Stomach (tissue), 9 donors: ENCODE measurements around the gene TCF12. TPM values are rescaled to one million over a fixed set of nuclear protein-coding genes. Genes with fewer than 3 reads are reported as not detected.
"Not testable (repeated sequence)": the region's sequence is repeated elsewhere in the genome, so short reads cannot be mapped to it uniquely, and the experiment has no call there.

Experiments
- DNase-seq, 2 donors: peaks; one replicate each; pipeline versions ENCODE4 v3.0.0 to v3.0.0-alpha.2; 2013 to 2019
- H3K27ac ChIP-seq, 5 donors: fragments of 200-600 bp in 4 of 5; sonication (generic) in 4 of 5; one replicate each; pipeline ENCODE4 v1.5.1; 2013 to 2019; ENCODE audit warnings: mild to moderate bottlenecking in 1 of 5, moderate library complexity in 1 of 5
- H3K27me3 ChIP-seq, 3 donors: fragments of 200-600 bp; sonication (generic); one replicate each; pipeline ENCODE4 v1.5.1; 2017 to 2019; ENCODE audit warnings: mixed run types in 1 of 3
- H3K36me3 ChIP-seq, 4 donors: fragments of 200-600 bp; sonication (generic); 1 replicate in 3 of 4; 2 replicates in 1 of 4; pipeline ENCODE4 v1.5.1; 2016 to 2019
- H3K4me1 ChIP-seq, 4 donors: fragments of 200-600 bp; sonication (generic); one replicate each; pipeline ENCODE4 v1.5.1; 2016 to 2019
- H3K4me3 ChIP-seq, 4 donors: fragments of 200-600 bp; sonication (generic) in 3 of 4; one replicate each; pipeline ENCODE4 v1.5.1; 2016 to 2019; ENCODE audit warnings: mild to moderate bottlenecking in 1 of 4
- H3K9me3 ChIP-seq, 4 donors: fragments of 200-600 bp; sonication (generic); one replicate each; pipeline ENCODE4 v1.5.1; 2016 to 2019
- CTCF ChIP-seq, 7 experiments: fragments of 450-650 bp in 4 of 7; fragments of 200-600 bp in 3 of 7; sonication (generic) in 3 of 7; IDR thresholded peaks; one replicate each; pipeline ENCODE4 v1.5.1; 2016 to 2019; ENCODE audit warnings: antibody characterized with exemption in 7 of 7, control low read depth in 2 of 7, mild to moderate bottlenecking in 1 of 7
- EP300 ChIP-seq: sonication (generic); formaldehyde crosslinking; IDR thresholded peaks from one replicate; pipeline ENCODE4 v1.6.1; 2017; ENCODE audit warnings: antibody characterized with exemption
- POLR2A ChIP-seq, 4 donors: fragments of 450-650 bp; IDR thresholded peaks; one replicate each; pipeline ENCODE4 v1.6.1; 2016; ENCODE audit warnings: antibody characterized with exemption in 4 of 4, control low read depth in 2 of 4, mild to moderate bottlenecking in 1 of 4, moderate library complexity in 1 of 4
- POLR2AphosphoS5 ChIP-seq, 3 donors: sonication (generic); formaldehyde crosslinking; IDR thresholded peaks; one replicate each; pipeline ENCODE4 v1.6.1; 2016; ENCODE audit warnings: antibody characterized with exemption in 3 of 3
- WGBS, 5 donors: extraction: QIAGEN DNeasy Blood & Tissue Kit in 3 of 5; methylation state at CpG; one replicate each; pipeline versions ENCODE4 v1.1.5 to v1.1.7; 2013 to 2018; 5-methylcytosine and 5-hydroxymethylcytosine counted together
- intact Hi-C: fragments of 100-400 bp; cut with DNase I; formaldehyde crosslinking; loops from one replicate; pipeline ENCODE4 v1.15.1; 2023; ENCODE audit warnings: low total_unique reads
- polyA plus RNA-seq, 3 donors: library from polyadenylated mRNA; stranded (reverse); fragments of 200-250 nt; gene quantifications; one replicate each; pipeline ENCODE4 v1.2.3, GENCODE V29; 2013
- total RNA-seq, 5 donors: library from RNA; depleted of rRNA; stranded (reverse); fragments of >200 nt; gene quantifications; one replicate each; pipeline versions ENCODE4 v1.1.0 to v1.2.3, GENCODE V29; 2014 to 2016
- donor health status: healthy with polysubstance abuse.
- donor health status: Bipolar disorder and iron deficiency.
- donor health status: healthy.

TCF12 gene
- total and polyA plus RNA-seq, 8 donors: 11.2 to 462 (median 130) TPM

GRCh38 chr15:57160823-57161560, 242.5 kb downstream of the TCF12 start:
- intact Hi-C loops: no loop called here
- peaks cover 0 to 27% (median 2%) of the 10 kb centered on the region in 4 donors for H3K4me1 ChIP-seq
- WGBS, 5 donors: 65 to 78% (median 69%) methylated on average over 2 of the region's 2 CpGs
- H3K9me3 ChIP-seq: no peaks in the 10 kb centered on the region
- TF ChIP-seq CTCF (IDR thresholded peaks at IDR 0.05): no peak
- no peak for TF ChIP-seq POLR2AphosphoS5 (IDR thresholded peaks at IDR 0.05)
- no peak for TF ChIP-seq POLR2A (IDR thresholded peaks at IDR 0.05)
- no peak for TF ChIP-seq EP300
- no peak overlapping the region for H3K27ac ChIP-seq
- no peaks in the 10 kb centered on the region for H3K27me3 ChIP-seq
- H3K4me3 ChIP-seq: no peak overlapping the region
- H3K36me3 ChIP-seq: no peaks in the 10 kb centered on the region
- DNase-seq: no peak

- intact Hi-C loops, H3K4me3 ChIP-seq, H3K27me3 ChIP-seq, DNase-seq, H3K27ac ChIP-seq, H3K9me3 ChIP-seq, H3K4me1 ChIP-seq: not testable (repeated sequence)
- 94 to 97% (median 96%) methylated on average over 7 of the region's 7 CpGs for WGBS, 5 donors
- H3K36me3 ChIP-seq: peaks cover 0 to 11% (median 7%) of the 10 kb centered on the region in 4 donors
Observed at GRCh38 chr15:57164251-57164650, 245.8 kb downstream of the TCF12 start.

- intact Hi-C loops: no loop called here
- TF ChIP-seq POLR2AphosphoS5 (IDR thresholded peaks at IDR 0.05) (no peak), POLR2A (IDR thresholded peaks at IDR 0.05) (no peak), EP300 (no peak), CTCF (IDR thresholded peaks at IDR 0.05) (no peak)
- no peaks in the 10 kb centered on the region for H3K27me3 ChIP-seq
- no peaks in the 10 kb centered on the region for H3K9me3 ChIP-seq
- H3K36me3 ChIP-seq: peaks cover 0 to 12% (median 8%) of the 10 kb centered on the region in 4 donors
- no peaks in the 10 kb centered on the region for H3K4me1 ChIP-seq
- no peak overlapping the region for H3K4me3 ChIP-seq
- WGBS, 5 donors: 61 to 75% (median 71%) methylated on average over 2 of the region's 2 CpGs
- H3K27ac ChIP-seq: no peak overlapping the region
- DNase-seq: no peak
Observed at GRCh38 chr15:57165992-57166391, 247.5 kb downstream of the TCF12 start.

GRCh38 chr15:57167821-57168395, 249.5 kb downstream of the TCF12 start:
- WGBS, 5 donors: 76 to 85% (median 80%) methylated on average over 3 of the region's 3 CpGs
- intact Hi-C loops: no loop called here

More at GRCh38 chr15:57167821-57168395, 249.5 kb downstream of the TCF12 start:
- TF ChIP-seq POLR2A (IDR thresholded peaks at IDR 0.05) (no peak), CTCF (IDR thresholded peaks at IDR 0.05) (no peak), POLR2AphosphoS5 (IDR thresholded peaks at IDR 0.05) (no peak), EP300 (no peak)
- peaks cover 0 to 12% (median 8%) of the 10 kb centered on the region in 4 donors for H3K36me3 ChIP-seq
- H3K9me3 ChIP-seq: no peaks in the 10 kb centered on the region
- H3K27me3 ChIP-seq: no peaks in the 10 kb centered on the region
- no peak for DNase-seq
- no peak overlapping the region for H3K27ac ChIP-seq
- H3K4me1 ChIP-seq: no peaks in the 10 kb centered on the region
- H3K4me3 ChIP-seq: no peak overlapping the region
